ENCODE measurements around the gene ELMOD1.
"Not testable (repeated sequence)": the region's sequence is repeated elsewhere in the genome, so short reads cannot be mapped to it uniquely, and the experiment has no call there.

Gene ELMOD1

GRCh38 chr11:107590460-107591377 is at the start of gene ELMOD1:
TSS of gene ELMOD1 (plus strand) at chr11:107591147. CDS start at chr11:107618190, 27,043 bp downstream.
- FAIRE-seq = peak; percentile 82

GRCh38 chr11:107545101-107545514 is 45.8 kb upstream of the ELMOD1 start:
- DNase-seq (ENCODE audit: insufficient read length, low spot score) (peak; percentile 17), FAIRE-seq (no peak)

More at GRCh38 chr11:107590460-107591377, at the start of gene ELMOD1:
- DNase-seq (ENCODE audit: insufficient read length, low spot score) = peak; percentile 66

GRCh38 chr11:107547961-107548360 is 43.0 kb upstream of the ELMOD1 start:
- FAIRE-seq (no peak), DNase-seq (ENCODE audit: insufficient read length, low spot score) (no peak)

GRCh38 chr11:107549253-107549953 is 41.5 kb upstream of the ELMOD1 start:
- FAIRE-seq = no peak
- DNase-seq (ENCODE audit: insufficient read length, low spot score) = peak; percentile 25

GRCh38 chr11:107549954-107550285 is 41.0 kb upstream of the ELMOD1 start:
- DNase-seq (ENCODE audit: insufficient read length, low spot score) = no peak
- FAIRE-seq = no peak

- FAIRE-seq (no peak), DNase-seq (ENCODE audit: insufficient read length, low spot score) (no peak)
These were observed 40.6 kb upstream of the ELMOD1 start for GRCh38 chr11:107550304-107550703.

GRCh38 chr11:107561688-107562087 is 29.3 kb upstream of the ELMOD1 start:
- FAIRE-seq (no peak), DNase-seq (ENCODE audit: insufficient read length, low spot score) (no peak)

GRCh38 chr11:107562647-107563208 is 28.2 kb upstream of the ELMOD1 start:
- FAIRE-seq = peak; percentile 72
- peak; percentile 56 for DNase-seq (ENCODE audit: insufficient read length, low spot score)

GRCh38 chr11:107563702-107564101 is 27.2 kb upstream of the ELMOD1 start:
- DNase-seq (ENCODE audit: insufficient read length, low spot score) = peak; percentile 46
- FAIRE-seq = no peak

- DNase-seq (ENCODE audit: insufficient read length, low spot score) (no peak), FAIRE-seq (peak; percentile 31)
These were observed 26.1 kb upstream of the ELMOD1 start for GRCh38 chr11:107564877-107565218.

- FAIRE-seq (peak; percentile 23), DNase-seq (ENCODE audit: insufficient read length, low spot score) (peak; percentile 76)
These were observed 25.6 kb upstream of the ELMOD1 start, which contains the start of gene ALKBH8 for GRCh38 chr11:107565219-107565937. TSS of gene ALKBH8 (minus strand) at chr11:107565735. CDS start at chr11:107560893, 4,842 bp downstream.

GRCh38 chr11:107565955-107566501 is 24.9 kb upstream of the ELMOD1 start:
- DNase-seq (ENCODE audit: insufficient read length, low spot score); FAIRE-seq: not testable (repeated sequence)

- no peak for DNase-seq (ENCODE audit: insufficient read length, low spot score)
- FAIRE-seq = no peak
These were observed 24.4 kb upstream of the ELMOD1 start for GRCh38 chr11:107566569-107566968.

- DNase-seq (ENCODE audit: insufficient read length, low spot score) = no peak
- no peak for FAIRE-seq
These were observed 23.1 kb upstream of the ELMOD1 start for GRCh38 chr11:107567739-107568335.

- DNase-seq (ENCODE audit: insufficient read length, low spot score) (no peak), FAIRE-seq (no peak)
These were observed 20.9 kb upstream of the ELMOD1 start for GRCh38 chr11:107570015-107570414.

- DNase-seq (ENCODE audit: insufficient read length, low spot score) (no peak), FAIRE-seq (no peak)
These were observed 17.5 kb upstream of the ELMOD1 start for GRCh38 chr11:107573438-107573837.

- not testable (repeated sequence) for FAIRE-seq
- peak; percentile 55 for DNase-seq (ENCODE audit: insufficient read length, low spot score)
These were observed 14.2 kb upstream of the ELMOD1 start for GRCh38 chr11:107576497-107577345.

GRCh38 chr11:107577346-107577711 is 13.6 kb upstream of the ELMOD1 start:
- FAIRE-seq = no peak
- DNase-seq (ENCODE audit: insufficient read length, low spot score) = no peak

GRCh38 chr11:107579169-107579568 is 11.8 kb upstream of the ELMOD1 start:
- not testable (repeated sequence) for FAIRE-seq; DNase-seq (ENCODE audit: insufficient read length, low spot score)

All from HTR-8/SVneo (cell line).